Activated naive CD4-positive, alpha-beta T cell treated with anti-CD3 and anti-CD28 coated beads, Interleukin-2, amount 10 ng/mL, durations not matched to agents 7 days and 5 days (primary cell): ENCODE measurements around the gene SAPCD1.
A peak's percentile ranks its signal among the peaks of the same experiment; 100 is the strongest.

Experiments
- CTCF ChIA-PET: fragments of 350-600 bp; sonication (Branson Sonifier 250); formaldehyde crosslinking; loops from one replicate; lab custom pipeline; 2021; ENCODE audit warnings: antibody characterized with exemption; lab: Charles Lee
- DNase-seq: peaks from one replicate; pipeline ENCODE4 v3.0.0-alpha.2; 2020
- H3K27ac Mint-ChIP-seq: one replicate; pipeline ENCODE4 v1.8.0; 2021; ENCODE audit warnings: mild to moderate bottlenecking, moderate library complexity, mixed read lengths
- H3K27me3 Mint-ChIP-seq: one replicate; pipeline ENCODE4 v1.8.0; 2021; ENCODE audit warnings: mild to moderate bottlenecking, mixed read lengths
- H3K36me3 Mint-ChIP-seq: one replicate; pipeline ENCODE4 v1.8.0; 2021; ENCODE audit warnings: mixed read lengths
- H3K4me1 Mint-ChIP-seq: one replicate; pipeline ENCODE4 v1.8.0; 2021; ENCODE audit warnings: mixed read lengths
- H3K4me3 Mint-ChIP-seq: one replicate; pipeline ENCODE4 v1.8.0; 2021; ENCODE audit warnings: mild to moderate bottlenecking, moderate library complexity, mixed read lengths
- H3K9me3 Mint-ChIP-seq: one replicate; pipeline ENCODE4 v1.8.0; 2021; ENCODE audit warnings: mixed read lengths

Gene SAPCD1

DNA sequence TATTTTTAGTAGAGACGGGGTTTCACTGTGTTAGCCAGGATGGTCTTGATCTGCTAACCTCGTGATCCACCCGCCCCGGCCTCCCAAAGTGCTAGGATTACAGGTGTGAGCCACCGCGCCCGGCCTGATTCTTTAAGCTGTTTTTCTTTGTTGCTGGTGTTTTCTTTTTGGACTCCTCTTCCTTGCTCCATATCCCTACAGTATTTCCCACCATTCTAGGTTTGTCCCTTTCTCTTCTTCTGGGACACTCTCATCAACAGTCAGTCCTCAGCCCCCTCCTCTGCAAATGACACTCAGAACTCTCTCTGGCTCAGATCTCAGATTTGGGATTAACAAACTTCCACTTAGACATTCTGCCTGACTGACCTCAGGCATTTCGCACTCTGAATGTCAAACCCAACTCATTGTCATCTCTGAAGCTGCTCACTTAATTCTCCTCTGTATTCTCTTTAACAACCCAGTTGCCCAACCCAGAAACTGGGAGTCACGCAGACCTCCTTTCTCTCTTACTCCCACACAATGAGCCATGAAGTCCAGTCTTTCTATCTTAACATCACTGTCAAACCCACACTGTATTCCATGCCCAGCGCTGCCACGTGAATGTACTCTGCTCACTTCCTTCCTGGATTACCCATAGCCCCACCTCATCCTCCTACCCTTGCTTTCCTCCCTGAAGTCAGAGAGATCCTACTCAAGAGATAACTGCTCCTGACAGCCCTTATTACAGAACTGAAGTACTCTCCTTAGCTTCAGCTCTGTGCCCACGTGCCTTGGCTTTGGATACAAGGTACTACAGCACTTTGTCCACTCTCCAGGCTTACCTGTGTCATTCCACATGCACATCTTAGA lies 36.7 kb upstream of the SAPCD1 start:
- H3K4me1 Mint-ChIP-seq = peaks cover 60% of the 10 kb centered on the region

DNA sequence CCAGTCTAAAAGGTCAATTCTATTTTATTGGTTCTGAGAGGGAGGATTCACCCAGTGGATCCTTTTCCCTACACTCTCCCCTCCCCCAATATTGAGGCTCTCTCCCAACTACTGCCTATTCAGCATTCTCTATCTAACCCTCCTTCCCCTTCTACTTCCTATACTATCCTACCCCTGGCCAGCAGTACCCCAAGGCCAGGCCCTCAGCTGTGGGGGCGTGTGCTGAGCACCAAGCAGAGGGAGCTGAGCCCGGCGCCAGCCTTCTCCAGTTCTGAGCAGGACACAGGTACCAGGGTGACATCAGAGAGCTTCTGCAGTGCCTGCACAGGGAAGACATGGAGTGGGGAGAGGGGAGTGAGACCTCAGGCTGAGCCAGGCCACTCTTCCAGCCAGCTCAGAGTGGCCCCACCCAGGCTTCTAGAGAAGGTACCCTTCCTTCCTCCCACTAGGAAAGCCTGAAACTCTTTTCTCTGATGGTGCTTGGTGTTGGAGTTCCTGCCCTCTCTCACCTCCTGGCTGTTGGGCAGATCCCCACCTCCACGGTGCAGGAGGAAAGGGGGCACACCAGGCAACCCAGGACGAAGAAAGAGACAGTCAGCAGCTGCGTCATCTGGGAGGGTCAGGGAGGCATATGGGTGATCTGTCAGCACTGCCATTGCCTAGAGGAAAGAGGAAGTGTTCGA lies 35.3 kb upstream of the SAPCD1 start:
- Mint-ChIP-seq H3K36me3 (peaks cover 46% of the 10 kb centered on the region), H3K27me3 (no peaks in the 10 kb centered on the region), H3K9me3 (no peaks in the 10 kb centered on the region), H3K4me3 (peak overlapping the region; percentile 66), H3K27ac (peak overlapping the region; percentile 90), H3K4me1 (peaks cover 71% of the 10 kb centered on the region)
- peak; percentile 51 for DNase-seq
- CTCF ChIA-PET = interaction anchor here (1.4 to 2.2 kb wide), 4 partner anchors 12 to 88 kb away, joined by 5 to 11 read pairs (median 7); partner anchors contain the start of genes ABHD16A, HSPA1A and HSPA1L

More for the DNA sequence above, 36.7 kb upstream of the SAPCD1 start:
- CTCF ChIA-PET = interaction anchor here (1.0 to 2.1 kb wide), 4 partner anchors 13 to 44 kb away, joined by 3 to 6 read pairs (median 6); partner anchors contain the start of gene ABHD16A
- peak overlapping the region; percentile 1 for H3K27ac Mint-ChIP-seq
- no peak for DNase-seq
- no peak overlapping the region for H3K4me3 Mint-ChIP-seq
- no peaks in the 10 kb centered on the region for H3K9me3 Mint-ChIP-seq
- H3K27me3 Mint-ChIP-seq = peaks cover 13% of the 10 kb centered on the region
- peaks cover 33% of the 10 kb centered on the region for H3K36me3 Mint-ChIP-seq

DNA sequence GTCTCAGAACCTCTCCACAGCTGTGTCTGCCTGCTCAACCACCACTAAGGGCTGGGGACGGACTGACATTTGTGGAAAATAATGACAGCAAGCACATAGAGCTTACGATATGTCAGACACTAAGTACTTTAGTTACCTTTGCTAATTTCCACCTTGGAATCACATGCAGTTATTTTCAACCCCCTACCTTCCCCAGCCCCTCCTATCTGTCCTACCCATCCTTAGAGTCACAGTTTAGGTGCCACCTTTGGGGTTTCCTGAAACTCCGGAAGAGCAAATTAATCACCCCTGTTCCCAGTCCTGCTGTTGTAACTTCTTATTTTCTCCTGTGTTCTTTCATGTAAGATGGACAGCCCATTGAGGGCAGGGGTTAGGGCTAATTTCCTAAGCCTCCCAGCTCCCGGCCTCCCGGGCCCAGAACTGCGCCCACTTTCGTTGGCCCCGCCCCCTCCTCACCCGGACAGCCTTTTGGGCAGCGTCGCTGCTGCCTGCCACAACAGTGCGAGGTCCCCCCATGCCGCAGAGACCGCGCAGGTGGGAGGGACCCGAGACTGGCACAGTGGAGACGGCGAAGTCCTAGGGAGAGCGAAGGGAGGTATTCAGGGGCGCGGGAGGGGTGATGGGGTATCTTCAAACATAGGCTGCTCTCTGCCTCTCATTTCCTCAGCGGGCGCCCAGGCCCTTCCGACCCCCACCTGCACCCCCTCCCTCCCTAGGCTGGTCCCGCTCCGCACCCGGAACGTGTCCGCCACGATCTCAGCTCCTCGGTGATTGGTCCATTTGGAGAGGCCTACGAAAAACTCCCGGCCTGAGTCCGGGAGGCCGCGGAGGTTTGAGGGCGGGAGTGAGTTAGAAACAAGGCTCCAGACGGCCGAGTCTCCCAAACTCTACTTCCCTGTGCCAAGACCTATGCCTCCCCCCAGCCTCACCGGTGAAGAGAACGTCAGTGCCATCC lies 34.5 kb upstream of the SAPCD1 start:
- no peak for DNase-seq
- H3K27me3 Mint-ChIP-seq = no peaks in the 10 kb centered on the region
- peaks cover 71% of the 10 kb centered on the region for H3K4me1 Mint-ChIP-seq
- CTCF ChIA-PET = interaction anchor here (1.4 to 2.7 kb wide), 7 partner anchors 10 to 103 kb away, joined by 5 to 16 read pairs (median 9); partner anchors contain the start of genes ABHD16A, HSPA1A, HSPA1L and LSM2
- no peaks in the 10 kb centered on the region for H3K9me3 Mint-ChIP-seq
- H3K27ac Mint-ChIP-seq = peak overlapping the region; percentile 90
- peaks cover 47% of the 10 kb centered on the region for H3K36me3 Mint-ChIP-seq
- peak overlapping the region; percentile 88 for H3K4me3 Mint-ChIP-seq

DNA sequence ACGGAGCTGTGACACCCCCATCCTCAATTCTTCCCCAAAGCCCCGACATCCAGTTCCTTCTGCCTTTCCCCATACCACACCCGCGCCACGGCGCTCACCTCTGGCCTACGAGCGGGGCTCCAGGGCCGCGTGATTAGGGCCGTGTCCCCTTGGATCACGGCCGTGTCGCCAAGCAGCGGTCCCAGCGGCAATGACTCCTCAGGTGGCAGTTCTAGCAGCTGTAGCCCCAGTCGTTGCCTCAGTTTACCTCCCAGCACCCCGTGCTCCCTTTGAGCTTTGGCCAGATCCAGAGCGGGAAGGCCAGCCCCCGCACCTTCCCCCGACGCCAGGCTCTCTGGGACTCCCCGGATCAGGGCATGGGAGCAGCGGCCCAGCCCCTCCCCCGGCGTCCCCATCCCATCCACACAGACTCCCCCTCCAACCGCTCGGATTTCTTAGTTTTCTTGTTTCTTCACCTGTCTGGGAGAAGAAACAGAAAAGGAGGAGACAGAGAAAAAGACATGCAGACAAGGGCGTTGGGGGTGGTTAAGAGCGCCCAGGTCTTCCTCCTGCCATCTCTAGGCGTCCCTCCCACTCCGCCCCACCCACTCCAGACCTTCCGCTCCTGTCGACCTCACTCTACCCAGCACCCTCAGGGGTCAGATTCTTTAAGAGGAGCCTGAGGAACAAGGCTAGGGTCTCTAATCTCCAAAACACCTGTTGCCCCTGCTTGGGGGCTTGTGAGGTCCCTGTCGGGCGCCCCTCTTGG lies 33.5 kb upstream of the SAPCD1 start, which contains the start of gene DDAH2:
DDAH2 (minus strand) TSS at position 533 of the 748 bp plus-strand sequence; CDS start at position 395, 138 bp downstream.
- Mint-ChIP-seq H3K4me3 (peak within 1 kb of the TSS; percentile 88), H3K4me1 (peaks cover 75% of the 10 kb centered on the region), H3K36me3 (peaks cover 57% of the 10 kb centered on the region), H3K27ac (peak within 1 kb of the TSS; percentile 90), H3K9me3 (no peaks in the 10 kb centered on the region), H3K27me3 (no peaks in the 10 kb centered on the region)
- DNase-seq = no peak
- CTCF ChIA-PET = interaction anchor here (0.6 to 5.4 kb wide), 10 partner anchors 9 to 104 kb away, joined by 3 to 23 read pairs (median 6); partner anchors contain the start of genes GPANK1, HSPA1B, LSM2 and MSH5

DNA sequence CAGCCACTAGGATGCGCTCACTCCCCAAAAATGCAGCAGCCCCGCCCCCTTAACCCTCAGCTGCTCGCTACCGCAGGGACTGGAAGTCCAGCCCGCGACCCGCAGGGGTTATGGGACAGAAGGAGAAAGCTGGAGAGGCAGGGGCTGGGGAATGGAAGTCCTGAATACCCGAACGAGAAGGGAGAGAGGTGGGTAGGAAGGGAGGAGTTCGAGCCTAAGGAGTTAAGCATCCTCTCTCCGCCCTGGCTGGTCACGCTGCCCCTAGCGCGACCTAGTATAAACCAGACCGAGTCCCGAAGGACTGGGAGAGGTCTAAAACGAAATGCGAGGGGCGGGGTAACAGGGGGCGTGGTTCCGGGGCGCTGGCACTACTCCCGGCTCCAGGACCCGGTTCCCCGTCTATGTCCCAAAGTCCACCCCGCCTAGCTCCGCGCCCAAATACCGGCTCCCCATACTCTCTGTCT lies 32.9 kb upstream of the SAPCD1 start:
- Mint-ChIP-seq H3K27ac (peak overlapping the region; percentile 69), H3K27me3 (no peaks in the 10 kb centered on the region), H3K9me3 (no peaks in the 10 kb centered on the region), H3K36me3 (peaks cover 61% of the 10 kb centered on the region), H3K4me3 (peak overlapping the region; percentile 88), H3K4me1 (peaks cover 77% of the 10 kb centered on the region)
- CTCF ChIA-PET = interaction anchor here (0.6 to 5.4 kb wide), 13 partner anchors 9 to 103 kb away, joined by 3 to 23 read pairs (median 5); partner anchors contain the start of genes GPANK1, HSPA1B, LSM2 and LY6G5C
- peak; percentile 87 for DNase-seq

DNA sequence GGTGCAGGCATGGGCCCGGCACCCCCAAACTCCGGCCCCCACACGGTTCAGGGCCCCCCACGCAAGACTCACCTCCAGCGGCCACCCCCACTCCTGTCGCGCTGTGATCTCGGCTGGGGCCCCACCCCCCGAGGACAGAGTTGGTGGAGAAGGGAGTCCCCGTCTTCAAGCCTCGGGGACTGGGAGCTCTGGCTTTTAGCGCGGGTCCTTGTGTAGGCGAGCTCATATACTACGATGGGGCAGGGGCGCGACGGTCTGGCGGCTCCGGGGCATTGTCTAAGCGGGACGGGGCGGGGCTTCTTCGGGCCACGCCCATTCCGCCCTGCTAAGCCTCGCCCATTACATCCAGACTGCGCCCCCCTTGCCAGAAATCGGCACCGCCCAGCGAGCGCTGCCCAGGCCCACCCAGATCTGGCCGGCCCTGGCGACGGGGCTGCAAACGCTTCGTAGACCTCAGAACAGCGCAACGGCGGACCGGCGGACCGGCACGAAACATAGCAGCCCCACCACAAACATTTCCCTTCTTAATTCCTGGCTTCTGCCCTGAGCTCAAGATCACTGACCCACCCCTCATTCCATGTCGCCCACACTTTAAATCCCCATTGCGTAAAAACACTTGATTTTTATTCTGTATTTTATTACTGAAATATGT lies 32.4 kb upstream of the SAPCD1 start:
- Mint-ChIP-seq H3K4me3 (peak overlapping the region; percentile 88), H3K27me3 (no peaks in the 10 kb centered on the region), H3K36me3 (peaks cover 67% of the 10 kb centered on the region), H3K9me3 (no peaks in the 10 kb centered on the region), H3K4me1 (peaks cover 78% of the 10 kb centered on the region), H3K27ac (peak overlapping the region; percentile 69)
- peak; percentile 74 for DNase-seq
- CTCF ChIA-PET = interaction anchor here (0.6 to 5.4 kb wide), 12 partner anchors 8 to 103 kb away, joined by 3 to 23 read pairs (median 5); partner anchors contain the start of genes GPANK1, HSPA1B, LSM2 and LY6G5C

DNA sequence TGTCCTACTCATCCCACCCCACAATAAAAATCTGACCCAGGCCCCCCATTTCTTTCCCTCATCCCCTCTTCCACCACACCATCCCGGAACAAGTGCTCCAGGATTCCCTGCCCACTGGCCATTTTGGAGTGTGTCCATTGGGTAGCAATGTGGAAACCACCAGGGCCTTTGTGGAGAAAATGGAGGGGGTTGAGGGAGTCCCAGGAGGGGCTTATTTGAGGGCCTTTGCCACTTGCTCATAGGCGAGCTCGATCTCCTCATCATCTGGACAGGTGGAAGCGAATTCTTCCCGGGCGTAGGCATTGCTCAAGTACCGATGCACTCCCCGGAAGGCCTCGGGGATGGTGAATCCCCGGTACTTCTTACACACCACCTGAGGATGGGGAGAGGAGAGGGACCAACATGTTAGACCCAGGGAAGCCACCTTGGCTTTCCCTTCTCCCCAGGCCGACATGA lies 31.8 kb upstream of the SAPCD1 start:
- CTCF ChIA-PET = interaction anchor here (0.7 to 5.4 kb wide), 8 partner anchors 8 to 100 kb away, joined by 3 to 23 read pairs (median 8); partner anchors contain the start of genes HSPA1B, LSM2 and LY6G5C
- H3K27me3 Mint-ChIP-seq = no peaks in the 10 kb centered on the region
- DNase-seq = no peak
- peak overlapping the region; percentile 69 for H3K27ac Mint-ChIP-seq
- H3K36me3 Mint-ChIP-seq = peaks cover 70% of the 10 kb centered on the region
- peak overlapping the region; percentile 88 for H3K4me3 Mint-ChIP-seq
- H3K9me3 Mint-ChIP-seq = no peaks in the 10 kb centered on the region
- H3K4me1 Mint-ChIP-seq = peaks cover 76% of the 10 kb centered on the region

DNA sequence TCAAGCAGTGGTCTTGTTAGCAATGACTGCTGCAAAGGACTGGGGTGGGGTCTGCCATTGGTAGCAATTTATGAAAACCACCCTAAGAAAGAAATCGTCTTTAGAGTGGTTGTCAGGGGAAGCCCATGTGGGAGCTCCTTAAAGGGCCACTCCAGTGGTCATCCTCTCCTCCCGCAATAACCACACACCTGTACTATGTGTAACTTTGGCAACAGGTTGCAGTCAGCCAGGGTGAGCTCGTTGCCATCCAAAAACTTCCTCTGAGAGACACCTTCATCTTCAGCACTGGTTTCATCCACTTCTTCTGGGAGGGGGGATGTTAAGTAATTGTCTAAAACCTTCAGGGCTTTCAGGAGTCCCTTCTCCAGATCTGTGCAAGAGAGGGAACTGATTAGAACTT lies 30.4 kb upstream of the SAPCD1 start:
- Mint-ChIP-seq H3K27me3 (no peaks in the 10 kb centered on the region), H3K36me3 (peaks cover 64% of the 10 kb centered on the region), H3K4me1 (peaks cover 67% of the 10 kb centered on the region), H3K9me3 (no peaks in the 10 kb centered on the region), H3K4me3 (peak overlapping the region; percentile 12), H3K27ac (peak overlapping the region; percentile 54)
- DNase-seq = no peak
- CTCF ChIA-PET = interaction anchor here (0.6 to 5.4 kb wide), 3 partner anchors 37 to 101 kb away, joined by 3 to 23 read pairs (median 4); no protein-coding TSS in a partner anchor

DNA sequence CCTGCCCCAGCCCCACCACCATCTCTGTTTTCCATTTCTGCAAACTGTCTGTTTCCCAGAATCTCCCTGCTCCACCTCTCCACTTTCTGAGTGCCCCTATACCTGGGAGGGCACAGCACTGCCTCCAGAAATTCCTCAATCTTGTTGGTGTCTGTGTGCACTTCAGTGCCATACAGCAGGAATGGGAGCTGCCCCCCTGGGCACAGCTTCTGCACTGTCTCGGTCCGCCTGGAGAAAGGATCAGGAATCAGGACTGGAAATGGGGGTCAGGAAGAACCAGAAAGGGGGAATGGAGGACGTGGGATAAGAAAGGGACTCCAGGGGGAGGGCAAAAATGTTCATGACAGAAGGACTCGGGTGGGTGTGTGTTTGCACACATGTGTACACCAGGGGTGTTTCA lies 28.7 kb upstream of the SAPCD1 start:
- H3K9me3 Mint-ChIP-seq = no peaks in the 10 kb centered on the region
- H3K27ac Mint-ChIP-seq = peak overlapping the region; percentile 93
- CTCF ChIA-PET = interaction anchor here (0.6 to 5.4 kb wide), 2 partner anchors 28 to 36 kb away, joined by 4 to 23 read pairs; no protein-coding TSS in a partner anchor
- H3K4me3 Mint-ChIP-seq = peak overlapping the region; percentile 100
- H3K27me3 Mint-ChIP-seq = no peaks in the 10 kb centered on the region
- peaks cover 69% of the 10 kb centered on the region for H3K4me1 Mint-ChIP-seq
- no peak for DNase-seq
- peaks cover 54% of the 10 kb centered on the region for H3K36me3 Mint-ChIP-seq

DNA sequence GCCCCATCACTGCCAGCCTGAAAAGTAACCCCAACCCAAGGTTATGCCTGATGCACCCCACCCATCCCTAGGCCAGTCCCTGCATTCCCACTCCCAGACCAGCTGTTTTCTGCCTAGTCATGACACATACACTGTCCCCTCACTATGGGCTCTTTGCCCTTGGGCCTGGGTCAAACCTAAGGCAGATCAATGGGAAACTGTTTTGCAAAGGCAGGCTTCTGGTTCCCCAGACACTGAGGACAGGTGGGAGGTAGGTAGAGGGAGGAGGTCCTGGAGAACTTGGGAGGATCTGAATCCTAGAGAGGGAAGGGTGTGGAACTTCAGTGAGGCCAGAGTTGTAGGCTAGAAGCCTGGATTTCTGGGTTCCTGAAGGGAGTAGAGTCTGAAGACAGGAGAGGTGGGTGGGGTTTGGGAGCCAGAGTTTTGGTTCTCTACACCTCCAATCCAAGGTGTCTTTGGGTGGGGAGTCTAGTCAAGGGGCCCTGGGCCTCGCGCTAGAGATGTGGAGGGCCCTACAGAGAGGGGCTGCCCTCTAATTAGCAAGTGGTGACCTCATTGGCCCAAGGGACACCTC lies 28.1 kb upstream of the SAPCD1 start:
- peaks cover 69% of the 10 kb centered on the region for H3K4me1 Mint-ChIP-seq
- H3K4me3 Mint-ChIP-seq = peak overlapping the region; percentile 100
- DNase-seq = no peak
- H3K27me3 Mint-ChIP-seq = no peaks in the 10 kb centered on the region
- H3K9me3 Mint-ChIP-seq = no peaks in the 10 kb centered on the region
- peaks cover 52% of the 10 kb centered on the region for H3K36me3 Mint-ChIP-seq
- CTCF ChIA-PET = interaction anchor here (0.6 to 1.3 kb wide), 2 partner anchors 28 to 35 kb away, joined by 4 to 5 read pairs; no protein-coding TSS in a partner anchor
- peak overlapping the region; percentile 93 for H3K27ac Mint-ChIP-seq

DNA sequence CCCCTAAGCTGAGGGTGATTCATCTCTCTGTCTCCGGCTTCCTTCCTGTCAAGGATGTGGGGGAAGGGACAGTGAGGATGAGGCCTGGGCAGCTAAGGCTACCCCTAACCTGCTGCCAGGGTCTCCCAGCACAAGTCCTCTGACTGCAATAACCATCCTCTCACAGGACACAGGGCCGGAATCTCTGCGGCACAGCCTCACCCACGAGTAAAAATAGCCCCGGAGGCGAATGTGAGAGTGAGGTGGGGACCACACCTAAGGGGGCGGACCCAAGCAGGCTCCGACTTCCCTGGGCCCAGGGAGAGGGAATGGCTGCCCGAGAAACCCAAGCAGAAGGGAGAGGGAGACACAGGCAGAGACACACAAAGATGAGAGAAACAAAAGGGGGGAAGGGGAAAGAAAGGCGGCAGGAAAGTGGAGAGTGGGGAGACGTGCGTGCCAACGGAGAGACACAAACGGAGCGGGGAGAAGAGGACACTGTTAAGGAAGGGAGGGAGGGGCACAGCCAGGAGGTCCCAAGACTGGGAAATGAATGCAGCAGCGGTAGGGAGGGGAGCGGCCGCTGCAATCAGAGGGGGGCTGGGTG lies 27.5 kb upstream of the SAPCD1 start:
- H3K4me3 Mint-ChIP-seq = peak overlapping the region; percentile 100
- H3K9me3 Mint-ChIP-seq = no peaks in the 10 kb centered on the region
- peaks cover 52% of the 10 kb centered on the region for H3K36me3 Mint-ChIP-seq
- H3K27me3 Mint-ChIP-seq = peaks cover 4% of the 10 kb centered on the region
- peak overlapping the region; percentile 93 for H3K27ac Mint-ChIP-seq
- H3K4me1 Mint-ChIP-seq = peaks cover 72% of the 10 kb centered on the region
- DNase-seq = peak; percentile 74
- CTCF ChIA-PET = interaction anchor here (0.6 to 1.3 kb wide), 2 partner anchors 9 to 35 kb away, joined by 3 to 5 read pairs; no protein-coding TSS in a partner anchor
